Bronchial epithelial cell (primary cell): ENCODE data around the gene IER5. TPM values are rescaled to one million over a fixed set of nuclear protein-coding genes. Genes with fewer than 3 reads are reported as not detected.

ENCODE experiments used
- DNase-seq: peaks from one replicate; pipeline ENCODE4 v3.0.0-alpha.2; 2010; ENCODE audit warnings: low read depth
- FAIRE-seq: peaks from 2 replicates; lab custom pipeline; 2011; peaks lifted over from hg19 to GRCh38; lab: Jason Lieb, UNC
- H3K27me3 ChIP-seq: 2 replicates; pipeline ENCODE4 v1.5.1; 2011; ENCODE audit warnings: low read length; ENCODE audit not compliant: control insufficient read depth, insufficient read depth
- H3K36me3 ChIP-seq: 2 replicates; pipeline ENCODE4 v1.5.1; 2011; ENCODE audit warnings: low read length; ENCODE audit not compliant: control insufficient read depth, insufficient read depth
- H3K4me3 ChIP-seq: 2 replicates; pipeline ENCODE4 v1.5.1; 2011; ENCODE audit warnings: mild to moderate bottlenecking, low read depth, low read length, control low read depth
- total RNA-seq: library from RNA; depleted of rRNA; stranded (reverse); fragments of >200 nt; gene quantifications from 2 replicates; pipeline ENCODE4 v1.2.1, GENCODE V29; 2014
- TF ChIP-seq, protein P1 (sequence below): IDR thresholded peaks from 2 replicates; pipeline ENCODE4 v1.5.1; 2011; ENCODE audit warnings: mild to moderate bottlenecking, moderate library complexity, low read length, control low read depth, inconsistent platforms; ENCODE audit not compliant: insufficient read depth, severe bottlenecking

Gene IER5
- total RNA-seq, 1 donor from 2014 or later, result 47.7 TPM

DNA sequence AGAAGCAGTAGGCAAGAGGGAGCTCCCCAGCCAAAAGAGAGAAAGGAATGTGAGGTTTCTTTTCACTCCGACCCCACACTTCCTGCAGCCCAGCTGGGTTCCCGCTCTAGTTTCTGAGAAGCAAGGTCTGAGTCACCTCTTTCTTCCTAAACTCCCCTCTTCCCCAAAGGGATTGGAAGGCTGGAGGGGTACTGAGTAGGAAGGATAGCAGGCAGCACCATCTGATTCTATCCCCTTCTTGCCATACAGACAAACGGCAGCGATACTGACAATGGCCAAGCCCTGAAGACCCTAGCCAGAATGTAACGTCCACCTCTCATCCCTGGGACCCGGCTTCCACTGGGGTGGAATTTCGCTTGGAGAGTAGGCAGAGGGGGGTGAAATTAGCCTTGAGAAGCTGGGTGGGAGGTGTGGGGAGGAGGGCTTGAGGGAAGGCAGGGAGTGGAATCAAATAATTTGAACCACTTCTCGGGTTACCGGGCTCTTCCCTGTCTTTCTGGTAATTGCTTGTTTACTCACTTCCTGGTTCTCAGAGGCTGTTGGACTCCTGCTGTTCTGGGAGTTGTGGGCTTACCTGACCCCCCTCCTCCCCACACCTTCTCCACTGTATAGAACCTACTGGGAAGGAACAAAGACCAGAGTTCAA is 13.2 kb downstream of the IER5 start:
- TF ChIP-seq, protein P1, sequence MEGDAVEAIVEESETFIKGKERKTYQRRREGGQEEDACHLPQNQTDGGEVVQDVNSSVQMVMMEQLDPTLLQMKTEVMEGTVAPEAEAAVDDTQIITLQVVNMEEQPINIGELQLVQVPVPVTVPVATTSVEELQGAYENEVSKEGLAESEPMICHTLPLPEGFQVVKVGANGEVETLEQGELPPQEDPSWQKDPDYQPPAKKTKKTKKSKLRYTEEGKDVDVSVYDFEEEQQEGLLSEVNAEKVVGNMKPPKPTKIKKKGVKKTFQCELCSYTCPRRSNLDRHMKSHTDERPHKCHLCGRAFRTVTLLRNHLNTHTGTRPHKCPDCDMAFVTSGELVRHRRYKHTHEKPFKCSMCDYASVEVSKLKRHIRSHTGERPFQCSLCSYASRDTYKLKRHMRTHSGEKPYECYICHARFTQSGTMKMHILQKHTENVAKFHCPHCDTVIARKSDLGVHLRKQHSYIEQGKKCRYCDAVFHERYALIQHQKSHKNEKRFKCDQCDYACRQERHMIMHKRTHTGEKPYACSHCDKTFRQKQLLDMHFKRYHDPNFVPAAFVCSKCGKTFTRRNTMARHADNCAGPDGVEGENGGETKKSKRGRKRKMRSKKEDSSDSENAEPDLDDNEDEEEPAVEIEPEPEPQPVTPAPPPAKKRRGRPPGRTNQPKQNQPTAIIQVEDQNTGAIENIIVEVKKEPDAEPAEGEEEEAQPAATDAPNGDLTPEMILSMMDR, result no peak
- DNase-seq (peak; percentile 65), FAIRE-seq (no peak)
- no peak overlapping the region for H3K4me3 ChIP-seq
- H3K36me3 ChIP-seq, result no peaks in the 10 kb centered on the region
- H3K27me3 ChIP-seq, result no peaks in the 10 kb centered on the region

DNA sequence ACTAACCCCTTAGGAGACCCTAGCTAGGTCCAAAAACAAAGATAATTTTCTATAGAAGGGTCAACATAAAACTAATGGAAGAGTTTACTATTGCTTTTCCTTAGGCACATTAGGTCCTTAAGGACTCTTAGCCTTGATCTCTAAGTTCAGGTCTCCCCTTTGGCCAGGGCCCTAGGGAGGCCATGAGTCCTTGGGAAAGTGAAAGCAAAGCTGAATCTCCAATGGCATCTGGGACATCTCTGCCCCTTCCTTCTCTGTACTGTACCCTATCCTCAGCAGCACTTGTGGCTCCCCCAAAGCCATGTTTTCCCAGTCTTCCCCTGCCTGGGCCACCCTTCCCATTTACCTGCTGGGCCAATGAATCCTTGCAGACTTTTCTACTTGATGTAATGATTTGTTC is 14.3 kb downstream of the IER5 start:
- Histone ChIP-seq H3K36me3 (no peaks in the 10 kb centered on the region), H3K27me3 (no peaks in the 10 kb centered on the region), H3K4me3 (no peak overlapping the region)
- FAIRE-seq (no peak), DNase-seq (no peak)
- TF ChIP-seq, protein P1, result no peak

DNA sequence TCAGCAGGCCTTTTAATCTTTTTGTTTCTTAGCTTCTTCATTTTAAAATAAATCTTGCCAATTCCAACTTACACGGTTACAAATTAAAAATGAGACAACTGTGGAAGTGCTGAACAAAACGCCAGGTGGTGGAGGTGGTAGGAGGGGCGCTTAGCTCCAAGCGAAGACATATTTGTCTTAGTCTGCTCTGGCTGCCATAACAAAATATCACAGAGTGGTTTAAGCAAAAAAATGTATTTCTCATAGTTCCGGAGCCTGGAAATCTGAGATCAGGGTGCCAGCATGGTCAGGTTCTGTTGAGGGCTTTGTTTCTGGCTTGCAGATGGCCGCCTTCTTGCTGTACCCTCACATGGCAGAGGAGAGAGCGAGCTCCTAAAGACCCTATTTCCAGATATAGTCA is 14.9 kb downstream of the IER5 start:
- TF ChIP-seq, protein P1, result no peak
- no peaks in the 10 kb centered on the region for H3K36me3 ChIP-seq
- FAIRE-seq, result no peak

DNA sequence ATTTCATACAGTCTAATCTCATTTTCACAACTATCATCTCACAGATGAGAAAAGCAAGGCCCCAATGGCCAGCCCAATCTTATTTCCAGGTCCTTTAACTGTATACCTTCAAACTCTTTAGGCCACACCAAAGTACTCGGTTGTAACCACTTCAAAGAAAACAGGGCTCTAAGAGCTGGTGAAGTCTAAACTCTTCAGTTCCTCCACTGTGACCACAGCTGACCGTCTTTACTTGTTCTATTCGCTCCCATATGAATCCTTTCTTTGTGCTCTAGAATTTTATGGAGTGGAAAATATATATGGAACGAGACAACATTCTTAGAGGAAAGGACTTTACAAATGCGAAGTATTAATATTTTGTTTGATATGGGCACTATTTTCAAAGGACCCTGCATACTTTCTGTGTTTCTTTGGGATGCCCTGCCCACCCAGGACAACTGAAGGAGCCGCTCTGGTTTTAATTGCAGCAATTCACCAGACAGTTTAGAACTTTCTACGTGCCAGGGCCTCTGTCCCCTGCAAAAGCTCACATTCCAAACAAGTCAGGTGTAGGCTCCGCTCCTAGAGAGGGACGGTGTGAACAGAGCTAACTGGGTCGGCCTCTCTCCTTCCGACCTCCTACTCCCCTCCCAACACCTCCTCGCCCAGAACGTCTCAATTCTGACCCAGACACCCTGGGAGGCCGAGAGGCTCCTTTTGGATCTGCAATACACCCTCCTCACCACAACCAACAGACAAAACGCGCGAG is 15.7 kb downstream of the IER5 start:
- no peaks in the 10 kb centered on the region for H3K36me3 ChIP-seq
- H3K4me3 ChIP-seq, result peak overlapping the region; percentile 74
- TF ChIP-seq, protein P1, result no peak
- no peak for FAIRE-seq
- no peaks in the 10 kb centered on the region for H3K27me3 ChIP-seq
- DNase-seq, result no peak

More for the DNA sequence above, 14.9 kb downstream of the IER5 start:
- no peak overlapping the region for H3K4me3 ChIP-seq
- no peak for DNase-seq
- no peaks in the 10 kb centered on the region for H3K27me3 ChIP-seq

DNA sequence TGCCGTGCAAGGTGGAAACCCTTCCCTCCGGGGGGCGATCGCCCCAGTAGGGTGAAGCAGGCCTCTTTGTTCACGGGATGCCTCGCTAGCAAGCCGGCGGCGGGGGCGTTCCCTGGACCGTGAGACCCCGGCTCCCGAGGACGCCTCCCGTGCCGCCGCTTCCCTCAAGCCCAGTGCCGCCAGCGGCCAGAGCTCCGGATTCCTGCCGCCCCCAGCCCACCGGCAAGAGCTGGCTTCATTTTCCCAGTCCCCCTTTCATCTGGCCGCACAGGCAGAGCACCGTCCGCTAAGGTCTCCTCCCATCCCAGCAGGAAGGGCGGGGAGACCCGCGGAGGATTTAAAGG is 16.3 kb downstream of the IER5 start:
- Histone ChIP-seq H3K27me3 (no peaks in the 10 kb centered on the region), H3K36me3 (no peaks in the 10 kb centered on the region), H3K4me3 (peak overlapping the region; percentile 74)
- FAIRE-seq, result no peak
- TF ChIP-seq, protein P1, result no peak
- no peak for DNase-seq
